K562 (cell line): ENCODE data around the gene HDAC6.
"Not testable (repeated sequence)": the region's sequence is repeated elsewhere in the genome, so short reads cannot be mapped to it uniquely, and the experiment has no call there.

Experiments used
- FOSL1 ChIP-seq: fragments of 200-800 bp; sonication (Bioruptor generic); conservative IDR thresholded peaks from 2 replicates; pipeline ENCODE4 v1.6.1; 2016; ENCODE audit warnings: missing genetic modification characterization, missing compliant biosample characterization
- MYBL2 ChIP-seq, 2 experiments: fragments of 450-650 bp in 1 of 2; sonication (generic) in 1 of 2; formaldehyde crosslinking in 1 of 2; IDR thresholded peaks; 2 replicates each; pipeline versions ENCODE4 v1.6.1 to v1.8.1; 2017 to 2022; ENCODE audit warnings: borderline replicate concordance in 1 of 2, inconsistent platforms in 1 of 2, low read depth in 1 of 2, mild to moderate bottlenecking in 1 of 2, missing genetic modification reagents in 1 of 2, moderate library complexity in 1 of 2
- RFX5 ChIP-seq: IDR thresholded peaks from 2 replicates; pipeline ENCODE4 v1.6.1; 2011; ENCODE audit warnings: low read depth, mild to moderate bottlenecking, improper control_type of control experiment, low read length
- TF ChIP-seq, protein P1 (sequence below): fragments of 250-450 bp; sonication (Bioruptor Pico); IDR thresholded peaks from 2 replicates; pipeline ENCODE4 v1.5.0; 2020; ENCODE audit warnings: mild to moderate bottlenecking, borderline replicate concordance

DNA sequence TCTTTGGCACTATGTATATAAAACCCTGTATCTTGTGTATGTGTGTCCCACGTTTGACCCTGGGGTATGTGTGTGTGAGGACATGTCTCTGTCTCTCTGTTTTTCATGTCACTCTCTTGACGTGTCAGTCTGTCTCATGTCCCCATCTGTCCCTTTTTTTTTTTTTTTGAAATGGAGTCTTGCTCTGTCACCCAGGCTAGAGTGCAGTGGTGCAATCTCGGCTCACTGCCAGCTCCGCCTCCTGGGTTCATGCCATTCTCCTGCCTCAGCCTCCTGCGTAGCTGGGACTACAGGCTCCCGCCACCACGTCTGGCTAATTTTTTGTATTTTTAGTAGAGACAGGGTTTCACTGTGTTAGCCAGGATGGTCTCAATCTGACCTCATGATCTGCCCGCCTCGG, 17.5 kb downstream of the HDAC6 start:
- not testable (repeated sequence) for TF ChIP-seq MYBL2 (IDR thresholded peaks at IDR 0.05; ENCODE audit: low read depth); MYBL2 (CRISPR knock-in tag; IDR thresholded peaks at IDR 0.05; ENCODE audit: borderline replicate concordance); RFX5; FOSL1 (tag)
- TF ChIP-seq, protein P1, sequence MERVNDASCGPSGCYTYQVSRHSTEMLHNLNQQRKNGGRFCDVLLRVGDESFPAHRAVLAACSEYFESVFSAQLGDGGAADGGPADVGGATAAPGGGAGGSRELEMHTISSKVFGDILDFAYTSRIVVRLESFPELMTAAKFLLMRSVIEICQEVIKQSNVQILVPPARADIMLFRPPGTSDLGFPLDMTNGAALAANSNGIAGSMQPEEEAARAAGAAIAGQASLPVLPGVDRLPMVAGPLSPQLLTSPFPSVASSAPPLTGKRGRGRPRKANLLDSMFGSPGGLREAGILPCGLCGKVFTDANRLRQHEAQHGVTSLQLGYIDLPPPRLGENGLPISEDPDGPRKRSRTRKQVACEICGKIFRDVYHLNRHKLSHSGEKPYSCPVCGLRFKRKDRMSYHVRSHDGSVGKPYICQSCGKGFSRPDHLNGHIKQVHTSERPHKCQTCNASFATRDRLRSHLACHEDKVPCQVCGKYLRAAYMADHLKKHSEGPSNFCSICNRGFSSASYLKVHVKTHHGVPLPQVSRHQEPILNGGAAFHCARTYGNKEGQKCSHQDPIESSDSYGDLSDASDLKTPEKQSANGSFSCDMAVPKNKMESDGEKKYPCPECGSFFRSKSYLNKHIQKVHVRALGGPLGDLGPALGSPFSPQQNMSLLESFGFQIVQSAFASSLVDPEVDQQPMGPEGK (CRISPR knock-in tag): not testable (repeated sequence)
